ENCODE results near the gene GALNTL6.
"Not testable (repeated sequence)": the region's sequence is repeated elsewhere in the genome, so short reads cannot be mapped to it uniquely, and the experiment has no call there.

Gene GALNTL6

GRCh38 chr4:172843192-172843591 is 1030.0 kb downstream of the GALNTL6 start:
- DNase-seq (ENCODE audit: low read depth in 2 of 2, low spot score in 1 of 2): no peak

- no peak for DNase-seq (ENCODE audit: low read depth in 2 of 2, low spot score in 1 of 2)
These were observed 1031.4 kb downstream of the GALNTL6 start for GRCh38 chr4:172844556-172844955.

- no peak for DNase-seq (ENCODE audit: low read depth in 2 of 2, low spot score in 1 of 2)
These were observed 1032.1 kb downstream of the GALNTL6 start for GRCh38 chr4:172845281-172845680.

- no peak for DNase-seq (ENCODE audit: low read depth in 2 of 2, low spot score in 1 of 2)
These were observed 1037.6 kb downstream of the GALNTL6 start for GRCh38 chr4:172850838-172851237.

- DNase-seq (ENCODE audit: low read depth in 2 of 2, low spot score in 1 of 2): no peak
These were observed 1038.3 kb downstream of the GALNTL6 start for GRCh38 chr4:172851534-172851933.

- no peak for DNase-seq (ENCODE audit: low read depth in 2 of 2, low spot score in 1 of 2)
These were observed 1043.8 kb downstream of the GALNTL6 start for GRCh38 chr4:172857026-172857425.

GRCh38 chr4:172858731-172859230 is 1045.6 kb downstream of the GALNTL6 start:
- no peak for DNase-seq (ENCODE audit: low read depth in 2 of 2, low spot score in 1 of 2)

GRCh38 chr4:172865103-172865502 is 1051.9 kb downstream of the GALNTL6 start:
- no peak for DNase-seq (ENCODE audit: low read depth in 2 of 2, low spot score in 1 of 2)

GRCh38 chr4:172865531-172866127 is 1052.4 kb downstream of the GALNTL6 start:
- DNase-seq (ENCODE audit: low read depth in 2 of 2, low spot score in 1 of 2): no peak

- DNase-seq (ENCODE audit: low read depth in 2 of 2, low spot score in 1 of 2): no peak
These were observed 1053.2 kb downstream of the GALNTL6 start for GRCh38 chr4:172866421-172866820.

GRCh38 chr4:172867835-172868234 is 1054.6 kb downstream of the GALNTL6 start:
- no peak for DNase-seq (ENCODE audit: low read depth in 2 of 2, low spot score in 1 of 2)

- DNase-seq (ENCODE audit: low read depth in 2 of 2, low spot score in 1 of 2): no peak
These were observed 1055.1 kb downstream of the GALNTL6 start for GRCh38 chr4:172868271-172868670.

GRCh38 chr4:172869621-172870268 is 1056.5 kb downstream of the GALNTL6 start:
- no peak for DNase-seq (ENCODE audit: low read depth in 2 of 2, low spot score in 1 of 2)

GRCh38 chr4:172871381-172871780 is 1058.2 kb downstream of the GALNTL6 start:
- no peak for DNase-seq (ENCODE audit: low read depth in 2 of 2, low spot score in 1 of 2)

GRCh38 chr4:172874944-172875343 is 1061.7 kb downstream of the GALNTL6 start:
- DNase-seq (ENCODE audit: low read depth in 2 of 2, low spot score in 1 of 2): no peak

- DNase-seq (ENCODE audit: low read depth in 2 of 2, low spot score in 1 of 2): no peak
These were observed 1063.2 kb downstream of the GALNTL6 start for GRCh38 chr4:172876394-172876793.

GRCh38 chr4:172881645-172882044 is 1068.4 kb downstream of the GALNTL6 start:
- no peak for DNase-seq (ENCODE audit: low read depth in 2 of 2, low spot score in 1 of 2)

- not testable (repeated sequence) for DNase-seq (ENCODE audit: low read depth in 2 of 2, low spot score in 1 of 2)
These were observed 1074.2 kb downstream of the GALNTL6 start for GRCh38 chr4:172887358-172887757.

- DNase-seq (ENCODE audit: low read depth in 2 of 2, low spot score in 1 of 2): no peak
These were observed 1074.8 kb downstream of the GALNTL6 start for GRCh38 chr4:172887959-172888358.

- DNase-seq (ENCODE audit: low read depth in 2 of 2, low spot score in 1 of 2): no peak
These were observed 1079.1 kb downstream of the GALNTL6 start for GRCh38 chr4:172892300-172892699.

GRCh38 chr4:172895699-172896098 is 1082.5 kb downstream of the GALNTL6 start:
- DNase-seq (ENCODE audit: low read depth in 2 of 2, low spot score in 1 of 2): no peak

- no peak for DNase-seq (ENCODE audit: low read depth in 2 of 2, low spot score in 1 of 2)
These were observed 1083.8 kb downstream of the GALNTL6 start for GRCh38 chr4:172897046-172897445.

- DNase-seq (ENCODE audit: low read depth in 2 of 2, low spot score in 1 of 2): no peak
These were observed 1085.5 kb downstream of the GALNTL6 start for GRCh38 chr4:172898715-172899114.
